Right lobe of liver (tissue), 6 donors: ENCODE data around the gene NFATC4. TPM values are rescaled to one million over a fixed set of nuclear protein-coding genes. Genes with fewer than 3 reads are reported as not detected.

ENCODE experiments used
- ATAC-seq, 4 donors: fragments of 200-7000 bp; cut with Tn5 transposase; one replicate each; pipeline ENCODE4 v1.9.1; 2020; ENCODE audit warnings: mild to moderate bottlenecking in 4 of 4, moderate library complexity in 4 of 4
- DNase-seq, 3 donors: peaks; one replicate each; pipeline ENCODE4 v3.0.0-alpha.2; 2020
- H3K27ac ChIP-seq, 3 donors: fragments of 200-600 bp; one replicate each; pipeline ENCODE4 v1.8.0; 2022
- H3K27me3 ChIP-seq, 2 donors: fragments of 200-600 bp; one replicate each; pipeline ENCODE4 v1.8.0; 2022
- H3K36me3 ChIP-seq, 4 donors: fragments of 200-600 bp; sonication (generic) in 1 of 4; one replicate each; pipeline versions ENCODE4 v1.5.1 to v1.8.0; 2017 to 2022; ENCODE audit warnings: control low read depth in 1 of 4
- H3K4me1 ChIP-seq, 4 donors: fragments of 200-600 bp; sonication (generic) in 1 of 4; one replicate each; pipeline versions ENCODE4 v1.5.1 to v1.8.0; 2017 to 2022; ENCODE audit warnings: control low read depth in 1 of 4
- H3K4me3 ChIP-seq, 3 donors: fragments of 200-600 bp; one replicate each; pipeline ENCODE4 v1.8.0; 2022
- H3K9me3 ChIP-seq, 4 donors: fragments of 200-600 bp; sonication (generic) in 1 of 4; one replicate each; pipeline versions ENCODE4 v1.5.1 to v1.8.0; 2017 to 2022; ENCODE audit warnings: control low read depth in 1 of 4
- CTCF ChIP-seq, 4 donors: fragments of 200-600 bp in 3 of 4; fragments of 450-650 bp in 1 of 4; IDR thresholded peaks; one replicate each; pipeline versions ENCODE4 v1.5.1 to v1.8.0; 2016 to 2022; ENCODE audit warnings: antibody characterized with exemption in 4 of 4, mild to moderate bottlenecking in 2 of 4
- POLR2A ChIP-seq: fragments of 450-650 bp; IDR thresholded peaks from one replicate; pipeline ENCODE4 v1.6.1; 2017; ENCODE audit warnings: antibody characterized with exemption, mild to moderate bottlenecking
- WGBS: methylation state at CpG from one replicate; pipeline ENCODE4 v1.1.6; 2018; ENCODE audit warnings: low coverage, low lambda C conversion rate; ENCODE audit not compliant: insufficient coverage; ENCODE audit errors: missing lambda C conversion rate; 5-methylcytosine and 5-hydroxymethylcytosine counted together
- intact Hi-C, 2 donors: fragments of 100-400 bp; cut with DNase I; formaldehyde crosslinking; loops; one replicate each; pipeline versions ENCODE4 v1.11.2 to v1.14.1; 2022
- total RNA-seq, 6 experiments: library from RNA; depleted of rRNA in 2 of 6; stranded (reverse); fragments of >200 nt in 2 of 6; fragmentation: NEBNext Ultra II Directional in 3 of 6; extraction: Animal tissue kit (Norgen Biotek cat#: 25700) in 3 of 6; gene quantifications; one replicate each; pipeline versions ENCODE4 v1.1.0 to v1.2.4, GENCODE V29; 2016 to 2023
- donor health status: DM: no; HTN: yes; CAD: no.
- donor health status: DM: no; HTN: no; CAD: no.
- donor health status: DM: no; HTN: no; CAD: no.
- donor health status: DM: no; HTN: yes; CAD: no.
- donor health status: DM: no; HTN: yes; CAD: no.

NFATC4 gene
- total RNA-seq, 6 experiments from 2014 or later = 1.0 to 3.7 (median 2.0) TPM

- no peak for TF ChIP-seq CTCF (IDR thresholded peaks at IDR 0.05)
- no peak for TF ChIP-seq POLR2A
- Histone ChIP-seq H3K27me3 (no peaks in the 10 kb centered on the region), H3K4me1 (peaks cover 0 to 17% (median 0%) of the 10 kb centered on the region in 4 donors), H3K36me3 (no peaks in the 10 kb centered on the region), H3K9me3 (no peaks in the 10 kb centered on the region), H3K27ac (no peak overlapping the region), H3K4me3 (no peak overlapping the region)
- DNase-seq (no peak), ATAC-seq (peak in 1 of 4 donors; percentile 14)
- intact Hi-C loops = no loop called here
- 67% methylated on average over 11 of the region's 11 CpGs for WGBS
Observed at GRCh38 chr14:24389226-24389848, 21.4 kb downstream of the NFATC4 start.

GRCh38 chr14:24390701-24391468 is 22.9 kb downstream of the NFATC4 start:
- ATAC-seq = no peak
- no peak for DNase-seq
- TF ChIP-seq POLR2A (no peak), CTCF (IDR thresholded peaks at IDR 0.05) (no peak)
- Histone ChIP-seq H3K27ac (no peak overlapping the region), H3K9me3 (no peaks in the 10 kb centered on the region), H3K4me3 (no peak overlapping the region), H3K36me3 (no peaks in the 10 kb centered on the region), H3K27me3 (no peaks in the 10 kb centered on the region), H3K4me1 (peaks cover 0 to 17% (median 0%) of the 10 kb centered on the region in 4 donors)
- 43% methylated on average over 6 of the region's 6 CpGs for WGBS
- intact Hi-C loops = no loop called here

GRCh38 chr14:24392325-24393091 is 24.5 kb downstream of the NFATC4 start:
- H3K36me3 ChIP-seq = no peaks in the 10 kb centered on the region
- no peak for DNase-seq
- 66% methylated on average over 8 of the region's 8 CpGs for WGBS
- no peak overlapping the region for H3K4me3 ChIP-seq
- no peaks in the 10 kb centered on the region for H3K9me3 ChIP-seq
- intact Hi-C loops = no loop called here
- peaks cover 0 to 10% (median 0%) of the 10 kb centered on the region in 4 donors for H3K4me1 ChIP-seq
- no peak for TF ChIP-seq CTCF (IDR thresholded peaks at IDR 0.05)
- no peak for TF ChIP-seq POLR2A
- H3K27me3 ChIP-seq = no peaks in the 10 kb centered on the region
- no peak overlapping the region for H3K27ac ChIP-seq
- peak in 2 of 4 donors; percentile 13 to 21 for ATAC-seq

GRCh38 chr14:24394275-24394674 is 26.3 kb downstream of the NFATC4 start:
- peaks cover 0 to 12% (median 0%) of the 10 kb centered on the region in 4 donors for H3K4me1 ChIP-seq
- H3K27me3 ChIP-seq = no peaks in the 10 kb centered on the region
- ATAC-seq (no peak), DNase-seq (no peak)
- no peak for TF ChIP-seq CTCF (IDR thresholded peaks at IDR 0.05)
- no peak for TF ChIP-seq POLR2A
- H3K9me3 ChIP-seq = no peaks in the 10 kb centered on the region
- no peaks in the 10 kb centered on the region for H3K36me3 ChIP-seq
- H3K27ac ChIP-seq = no peak overlapping the region
- WGBS = 36% methylated on average over 3 of the region's 3 CpGs
- H3K4me3 ChIP-seq = no peak overlapping the region
- intact Hi-C loops = no loop called here
